Astrocyte (in vitro differentiated cells and primary cell): ENCODE measurements around the gene CAMK1G. TPM values are rescaled to one million over a fixed set of nuclear protein-coding genes. Genes with fewer than 3 reads are reported as not detected.

Experiments used
- DNase-seq: peaks from one replicate; pipeline ENCODE4 v3.0.0-alpha.2; 2010; ENCODE audit warnings: low read depth
- FAIRE-seq: peaks from 2 replicates; lab custom pipeline; 2011; peaks lifted over from hg19 to GRCh38; lab: Jason Lieb, UNC
- H2AFZ ChIP-seq: 2 replicates; pipeline ENCODE4 v1.6.0; 2012; ENCODE audit warnings: low read depth, low read length, inconsistent platforms
- H3K27ac ChIP-seq: 2 replicates; pipeline ENCODE4 v1.5.1; 2011; ENCODE audit warnings: low read depth, low read length, inconsistent platforms
- H3K27me3 ChIP-seq: 2 replicates; pipeline ENCODE4 v1.6.0; 2011; ENCODE audit warnings: low read length, inconsistent platforms; ENCODE audit not compliant: insufficient read depth
- H3K36me3 ChIP-seq: 2 replicates; pipeline ENCODE4 v1.5.1; 2011; ENCODE audit warnings: low read length, inconsistent platforms; ENCODE audit not compliant: insufficient read depth
- H3K4me1 ChIP-seq: 2 replicates; pipeline ENCODE4 v1.5.1; 2011; ENCODE audit warnings: low read length, inconsistent platforms; ENCODE audit not compliant: insufficient read depth
- H3K4me2 ChIP-seq: 2 replicates; pipeline ENCODE4 v1.6.0; 2012; ENCODE audit warnings: low read length, inconsistent platforms
- H3K4me3 ChIP-seq: 2 replicates; pipeline ENCODE4 v1.5.1; 2011; ENCODE audit warnings: low read depth, mild to moderate bottlenecking, low read length, inconsistent platforms; ENCODE audit not compliant: insufficient read depth
- H3K79me2 ChIP-seq: 2 replicates; pipeline ENCODE4 v1.6.0; 2012; ENCODE audit warnings: mild to moderate bottlenecking, low read length, inconsistent platforms; ENCODE audit not compliant: insufficient read depth
- H3K9ac ChIP-seq: 2 replicates; pipeline ENCODE4 v1.6.0; 2012; ENCODE audit warnings: mild to moderate bottlenecking, low read length, inconsistent platforms
- H3K9me3 ChIP-seq: 2 replicates; pipeline ENCODE4 v1.5.1; 2012; ENCODE audit warnings: low read depth, mild to moderate bottlenecking, low read length, inconsistent platforms; ENCODE audit not compliant: insufficient read depth
- H4K20me1 ChIP-seq: 2 replicates; pipeline ENCODE4 v1.6.0; 2012; ENCODE audit warnings: low read length, inconsistent platforms; ENCODE audit not compliant: insufficient read depth
- H3K27ac Mint-ChIP-seq: one replicate; pipeline ENCODE4 v1.8.0; 2021; ENCODE audit warnings: mild to moderate bottlenecking, mixed read lengths; ENCODE audit not compliant: unreplicated experiment
- H3K27me3 Mint-ChIP-seq: one replicate; pipeline ENCODE4 v1.8.0; 2021; ENCODE audit warnings: low read depth, mixed read lengths; ENCODE audit not compliant: unreplicated experiment
- H3K36me3 Mint-ChIP-seq: one replicate; pipeline ENCODE4 v1.8.0; 2021; ENCODE audit warnings: low read depth, mixed read lengths; ENCODE audit not compliant: unreplicated experiment
- H3K4me1 Mint-ChIP-seq: one replicate; pipeline ENCODE4 v1.8.0; 2021; ENCODE audit warnings: low read depth, mixed read lengths; ENCODE audit not compliant: unreplicated experiment
- H3K4me3 Mint-ChIP-seq: one replicate; pipeline ENCODE4 v1.8.0; 2021; ENCODE audit warnings: mild to moderate bottlenecking, moderate library complexity, mixed read lengths; ENCODE audit not compliant: unreplicated experiment
- H3K9me3 Mint-ChIP-seq: one replicate; pipeline ENCODE4 v1.8.0; 2021; ENCODE audit warnings: mild to moderate bottlenecking, mixed read lengths; ENCODE audit not compliant: unreplicated experiment
- EZH2 ChIP-seq: IDR thresholded peaks from 2 replicates; pipeline ENCODE4 v1.6.1; 2012; ENCODE audit warnings: mild to moderate bottlenecking, low read length, inconsistent platforms; ENCODE audit not compliant: insufficient read depth
- total RNA-seq: library from RNA; stranded (reverse); gene quantifications from 2 replicates; pipeline ENCODE4 v1.2.1, GENCODE V29; 2021
- TF ChIP-seq, protein P1 (sequence below): IDR thresholded peaks from 2 replicates; pipeline ENCODE4 v1.5.1; 2011; ENCODE audit warnings: low read depth, mild to moderate bottlenecking, inconsistent platforms, low read length, moderate library complexity; ENCODE audit not compliant: insufficient read depth

The CAMK1G gene
- total RNA-seq, 1 donor from 2014 or later, result 0.45 TPM

DNA sequence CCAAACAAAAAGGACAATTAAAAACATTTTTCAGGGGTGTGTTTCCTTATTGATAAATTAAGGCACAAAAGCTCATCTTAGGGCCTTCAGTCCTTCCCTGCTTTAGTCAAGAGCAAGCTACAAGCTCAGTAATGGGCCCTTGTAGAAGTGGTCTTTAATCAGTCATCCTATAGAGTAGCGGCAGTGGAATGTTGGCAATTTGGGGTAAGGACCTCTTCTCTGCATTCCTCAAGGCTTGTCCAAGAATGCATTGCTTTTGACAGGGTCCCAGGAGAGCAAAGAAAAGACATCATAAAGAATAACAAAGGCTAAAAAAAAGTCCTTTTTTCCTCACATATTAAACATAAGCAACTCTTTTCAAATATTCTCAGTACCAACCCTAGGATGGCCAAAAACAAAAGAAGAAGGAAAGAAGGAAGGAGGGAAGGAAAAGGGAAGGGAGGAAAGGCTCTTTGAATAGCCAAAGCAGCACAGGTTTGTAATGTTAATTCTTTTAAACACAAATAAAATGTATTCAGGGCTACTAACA, 27.3 kb upstream of the CAMK1G start:
- H3K27ac Mint-ChIP-seq, result no peak overlapping the region
- no peak overlapping the region for H3K4me2 ChIP-seq
- no peak for TF ChIP-seq EZH2
- TF ChIP-seq, protein P1, sequence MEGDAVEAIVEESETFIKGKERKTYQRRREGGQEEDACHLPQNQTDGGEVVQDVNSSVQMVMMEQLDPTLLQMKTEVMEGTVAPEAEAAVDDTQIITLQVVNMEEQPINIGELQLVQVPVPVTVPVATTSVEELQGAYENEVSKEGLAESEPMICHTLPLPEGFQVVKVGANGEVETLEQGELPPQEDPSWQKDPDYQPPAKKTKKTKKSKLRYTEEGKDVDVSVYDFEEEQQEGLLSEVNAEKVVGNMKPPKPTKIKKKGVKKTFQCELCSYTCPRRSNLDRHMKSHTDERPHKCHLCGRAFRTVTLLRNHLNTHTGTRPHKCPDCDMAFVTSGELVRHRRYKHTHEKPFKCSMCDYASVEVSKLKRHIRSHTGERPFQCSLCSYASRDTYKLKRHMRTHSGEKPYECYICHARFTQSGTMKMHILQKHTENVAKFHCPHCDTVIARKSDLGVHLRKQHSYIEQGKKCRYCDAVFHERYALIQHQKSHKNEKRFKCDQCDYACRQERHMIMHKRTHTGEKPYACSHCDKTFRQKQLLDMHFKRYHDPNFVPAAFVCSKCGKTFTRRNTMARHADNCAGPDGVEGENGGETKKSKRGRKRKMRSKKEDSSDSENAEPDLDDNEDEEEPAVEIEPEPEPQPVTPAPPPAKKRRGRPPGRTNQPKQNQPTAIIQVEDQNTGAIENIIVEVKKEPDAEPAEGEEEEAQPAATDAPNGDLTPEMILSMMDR, result no peak

DNA sequence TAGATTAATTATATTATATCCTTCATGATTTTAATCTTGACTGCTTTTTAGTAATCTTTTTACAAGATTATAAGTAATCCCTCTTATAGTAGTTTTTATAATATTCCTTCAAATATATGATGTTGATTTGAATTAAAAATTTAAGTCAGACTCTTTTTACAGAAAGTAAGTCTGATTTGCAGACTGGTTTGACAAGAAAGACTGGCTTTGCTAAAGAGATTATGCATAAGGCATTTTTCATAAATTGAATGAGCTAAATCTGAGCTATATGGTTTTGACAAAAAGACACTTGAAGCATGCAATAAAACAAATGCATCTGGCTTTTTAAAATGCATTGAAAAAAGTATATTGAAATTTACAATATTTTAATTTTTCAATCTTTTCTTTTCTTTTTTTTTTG, 26.3 kb upstream of the CAMK1G start:
- H3K36me3 ChIP-seq, result no peaks in the 10 kb centered on the region
- no peak overlapping the region for H3K4me3 Mint-ChIP-seq
- H3K27ac ChIP-seq, result no peak overlapping the region
- H3K4me1 Mint-ChIP-seq, result peaks cover 17% of the 10 kb centered on the region
- peaks cover 2% of the 10 kb centered on the region for H3K27me3 ChIP-seq
- no peak overlapping the region for H3K4me2 ChIP-seq
- H3K79me2 ChIP-seq, result no peaks in the 10 kb centered on the region
- no peak overlapping the region for H3K4me3 ChIP-seq
- H3K27ac Mint-ChIP-seq, result no peak overlapping the region
- no peaks in the 10 kb centered on the region for H3K4me1 ChIP-seq
- no peak overlapping the region for H2AFZ ChIP-seq
- DNase-seq, result no peak
- peaks cover 9% of the 10 kb centered on the region for H3K27me3 Mint-ChIP-seq
- no peak for TF ChIP-seq EZH2
- TF ChIP-seq, protein P1, result no peak
- H3K9ac ChIP-seq, result no peak overlapping the region
- no peaks in the 10 kb centered on the region for H3K9me3 ChIP-seq
- H3K36me3 Mint-ChIP-seq, result no peaks in the 10 kb centered on the region
- no peaks in the 10 kb centered on the region for H4K20me1 ChIP-seq
- no peaks in the 10 kb centered on the region for H3K9me3 Mint-ChIP-seq
- no peak for FAIRE-seq

More for the DNA sequence above, 27.3 kb upstream of the CAMK1G start:
- no peaks in the 10 kb centered on the region for H3K9me3 ChIP-seq
- no peak for DNase-seq
- H3K4me1 ChIP-seq, result no peaks in the 10 kb centered on the region
- no peak overlapping the region for H2AFZ ChIP-seq
- H3K36me3 ChIP-seq, result no peaks in the 10 kb centered on the region
- peaks cover 8% of the 10 kb centered on the region for H3K27me3 ChIP-seq
- H3K9me3 Mint-ChIP-seq, result no peaks in the 10 kb centered on the region
- peaks cover 2% of the 10 kb centered on the region for H3K27me3 Mint-ChIP-seq
- peaks cover 14% of the 10 kb centered on the region for H3K4me1 Mint-ChIP-seq
- FAIRE-seq, result no peak
- H3K4me3 Mint-ChIP-seq, result no peak overlapping the region
- H4K20me1 ChIP-seq, result no peaks in the 10 kb centered on the region
- H3K36me3 Mint-ChIP-seq, result no peaks in the 10 kb centered on the region
- no peak overlapping the region for H3K4me3 ChIP-seq
- H3K9ac ChIP-seq, result no peak overlapping the region
- no peak overlapping the region for H3K27ac ChIP-seq
- H3K79me2 ChIP-seq, result no peaks in the 10 kb centered on the region

DNA sequence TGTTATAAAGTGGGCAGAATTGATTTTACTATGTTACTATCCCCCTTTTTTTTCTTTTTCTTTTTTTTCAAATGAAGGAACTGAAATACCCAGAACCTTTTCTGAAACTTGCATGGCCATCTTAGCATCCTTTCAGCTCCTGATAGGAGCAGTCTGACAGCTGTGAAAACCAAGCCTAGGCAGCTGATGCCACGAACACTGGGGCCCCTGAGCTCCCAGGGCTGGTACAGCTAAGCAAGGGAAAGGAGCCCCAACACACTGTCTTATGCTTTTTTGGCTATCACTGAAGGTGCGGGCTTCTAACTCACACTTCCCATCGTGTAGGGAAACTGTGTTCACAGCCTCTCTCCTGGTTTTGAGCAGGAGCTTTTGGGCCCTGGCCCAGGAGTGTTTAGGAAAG, 23.0 kb upstream of the CAMK1G start:
- H3K4me1 ChIP-seq, result no peaks in the 10 kb centered on the region
- FAIRE-seq (no peak), DNase-seq (no peak)
- peaks cover 9% of the 10 kb centered on the region for H3K27me3 ChIP-seq
- H3K27ac Mint-ChIP-seq, result no peak overlapping the region
- TF ChIP-seq, protein P1, result no peak
- no peak for TF ChIP-seq EZH2
- no peak overlapping the region for H3K9ac ChIP-seq
- peaks cover 26% of the 10 kb centered on the region for H3K27me3 Mint-ChIP-seq
- no peak overlapping the region for H3K4me2 ChIP-seq
- H3K36me3 Mint-ChIP-seq, result no peaks in the 10 kb centered on the region
- H3K9me3 Mint-ChIP-seq, result no peaks in the 10 kb centered on the region
- H3K27ac ChIP-seq, result no peak overlapping the region
- no peaks in the 10 kb centered on the region for H4K20me1 ChIP-seq
- no peaks in the 10 kb centered on the region for H3K9me3 ChIP-seq
- H3K4me3 ChIP-seq, result no peak overlapping the region
- H3K36me3 ChIP-seq, result no peaks in the 10 kb centered on the region
- no peak overlapping the region for H2AFZ ChIP-seq
- peaks cover 8% of the 10 kb centered on the region for H3K4me1 Mint-ChIP-seq
- H3K79me2 ChIP-seq, result no peaks in the 10 kb centered on the region
- H3K4me3 Mint-ChIP-seq, result no peak overlapping the region
